HG02943 (cell line): ENCODE results near the gene ABI3BP.
"Not testable (repeated sequence)": the region's sequence is repeated elsewhere in the genome, so short reads cannot be mapped to it uniquely, and the experiment has no call there.

ENCODE experiments used
- ATAC-seq: cut with Tn5 transposase; IDR thresholded peaks from one replicate; pipeline ENCODE4 v1.9.1; 2021; ENCODE audit warnings: mild to moderate bottlenecking, low read depth, moderate library complexity; ENCODE audit not compliant: unreplicated experiment

ABI3BP gene

GRCh38 chr3:100993309-100993708, at the start of gene ABI3BP:
ABI3BP (minus strand) TSS chr3:100993421; CDS start chr3:100993384, 37 bp downstream.
- ATAC-seq = no peak

- no peak for ATAC-seq
These were observed 46.1 kb upstream of the ABI3BP start for GRCh38 chr3:101039285-101039684.

GRCh38 chr3:101038880-101039279, 45.7 kb upstream of the ABI3BP start:
- ATAC-seq = no peak

- ATAC-seq = no peak
These were observed 45.2 kb upstream of the ABI3BP start for GRCh38 chr3:101038393-101038792.

GRCh38 chr3:101037613-101038012, 44.4 kb upstream of the ABI3BP start:
- no peak for ATAC-seq

- no peak for ATAC-seq
These were observed 43.5 kb upstream of the ABI3BP start for GRCh38 chr3:101036676-101037075.

GRCh38 chr3:101036213-101036618, 43.0 kb upstream of the ABI3BP start:
- no peak for ATAC-seq

GRCh38 chr3:101027286-101027685, 34.1 kb upstream of the ABI3BP start:
- no peak for ATAC-seq

- ATAC-seq = no peak
These were observed 33.7 kb upstream of the ABI3BP start for GRCh38 chr3:101026881-101027280.

- ATAC-seq = no peak
These were observed 33.0 kb upstream of the ABI3BP start for GRCh38 chr3:101026244-101026643.

- no peak for ATAC-seq
These were observed 27.3 kb upstream of the ABI3BP start for GRCh38 chr3:101020351-101021015.

GRCh38 chr3:101017017-101017416, 23.8 kb upstream of the ABI3BP start:
- ATAC-seq = no peak

- not testable (repeated sequence) for ATAC-seq
These were observed 19.1 kb upstream of the ABI3BP start for GRCh38 chr3:101012312-101012711.

GRCh38 chr3:101011136-101011535, 17.9 kb upstream of the ABI3BP start:
- ATAC-seq = no peak

GRCh38 chr3:101010296-101010695, 17.1 kb upstream of the ABI3BP start:
- ATAC-seq = no peak

- no peak for ATAC-seq
These were observed 16.2 kb upstream of the ABI3BP start for GRCh38 chr3:101009386-101009785.

- ATAC-seq = no peak
These were observed 5.9 kb upstream of the ABI3BP start for GRCh38 chr3:100999160-100999559.

- no peak for ATAC-seq
These were observed 1.6 kb upstream of the ABI3BP start for GRCh38 chr3:100994809-100995208.

GRCh38 chr3:100994187-100994586, 966 bp upstream of the ABI3BP start:
- ATAC-seq = no peak

- ATAC-seq = no peak
These were observed 799 bp downstream of the ABI3BP start for GRCh38 chr3:100992231-100993012.

GRCh38 chr3:100988080-100988479, 5.1 kb downstream of the ABI3BP start:
- no peak for ATAC-seq

- no peak for ATAC-seq
These were observed 8.9 kb downstream of the ABI3BP start for GRCh38 chr3:100984308-100984707.
